Smooth muscle cell of the brain vasculature (primary cell): ENCODE measurements around the gene ECHDC3.
"Not testable (repeated sequence)": the region's sequence is repeated elsewhere in the genome, so short reads cannot be mapped to it uniquely, and the experiment has no call there.

Experiments
- DNase-seq: peaks from one replicate; pipeline ENCODE4 v3.0.0-alpha.2; 2012; ENCODE audit warnings: low read depth, low spot score

The ECHDC3 gene

GRCh38 chr10:11742009-11742778 lies at the start of gene ECHDC3:
ECHDC3 (plus strand) TSS chr10:11742382; CDS start chr10:11742577, 195 bp downstream.
- DNase-seq = no peak

- no peak for DNase-seq
These were observed 48.8 kb upstream of the ECHDC3 start for GRCh38 chr10:11693376-11693775.

GRCh38 chr10:11695779-11696178 lies 46.4 kb upstream of the ECHDC3 start:
- DNase-seq = no peak

GRCh38 chr10:11697718-11698527 lies 44.3 kb upstream of the ECHDC3 start:
- DNase-seq = no peak

- DNase-seq = no peak
These were observed 43.3 kb upstream of the ECHDC3 start for GRCh38 chr10:11698691-11699549.

- DNase-seq = no peak
These were observed 42.6 kb upstream of the ECHDC3 start for GRCh38 chr10:11699550-11700097.

GRCh38 chr10:11700539-11700938 lies 41.6 kb upstream of the ECHDC3 start:
- no peak for DNase-seq

GRCh38 chr10:11701451-11702095 lies 40.6 kb upstream of the ECHDC3 start:
- DNase-seq = no peak

- no peak for DNase-seq
These were observed 39.9 kb upstream of the ECHDC3 start for GRCh38 chr10:11702264-11702663.

- no peak for DNase-seq
These were observed 38.1 kb upstream of the ECHDC3 start for GRCh38 chr10:11704092-11704491.

- no peak for DNase-seq
These were observed 36.5 kb upstream of the ECHDC3 start for GRCh38 chr10:11705722-11706121.

- DNase-seq = no peak
These were observed 35.2 kb upstream of the ECHDC3 start for GRCh38 chr10:11706895-11707567.

- DNase-seq = no peak
These were observed 34.4 kb upstream of the ECHDC3 start for GRCh38 chr10:11707624-11708350.

GRCh38 chr10:11708801-11709200 lies 33.4 kb upstream of the ECHDC3 start:
- not testable (repeated sequence) for DNase-seq

- no peak for DNase-seq
These were observed 29.4 kb upstream of the ECHDC3 start for GRCh38 chr10:11712744-11713143.

- DNase-seq = no peak
These were observed 28.9 kb upstream of the ECHDC3 start for GRCh38 chr10:11713186-11713743.

- no peak for DNase-seq
These were observed 28.2 kb upstream of the ECHDC3 start for GRCh38 chr10:11713963-11714362.

GRCh38 chr10:11714750-11715365 lies 27.3 kb upstream of the ECHDC3 start:
- DNase-seq = no peak
